HG03575 (cell line): ENCODE data around the gene SUPT4H1.
"Not testable (repeated sequence)": the region's sequence is repeated elsewhere in the genome, so short reads cannot be mapped to it uniquely, and the experiment has no call there.

Experiments used
- ATAC-seq: cut with Tn5 transposase; IDR thresholded peaks from one replicate; pipeline ENCODE4 v1.9.1; 2021; ENCODE audit not compliant: unreplicated experiment, insufficient number of reproducible peaks, low FRiP score; ENCODE audit errors: extremely low read depth

Gene SUPT4H1

DNA sequence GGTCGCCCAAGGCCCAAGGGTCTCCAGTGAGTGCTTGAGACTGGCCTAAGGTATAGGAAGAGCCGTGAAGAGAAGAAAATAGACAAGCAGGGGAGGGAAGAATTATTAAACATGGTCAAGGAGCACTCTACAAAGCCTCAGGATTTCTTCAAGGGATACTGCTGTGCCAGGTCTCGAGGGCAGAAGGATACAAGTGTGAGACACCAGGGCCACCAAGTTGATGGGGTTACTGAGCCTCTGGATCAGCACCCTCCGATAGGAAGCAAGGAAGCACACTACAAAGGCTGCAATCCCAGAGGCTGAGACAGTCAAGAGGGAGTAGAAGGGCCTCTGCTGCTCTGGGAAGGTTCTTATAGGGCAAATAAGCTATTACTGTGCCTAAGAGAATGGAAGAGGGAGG, 6.5 kb downstream of the SUPT4H1 start:
- ATAC-seq, result no peak

DNA sequence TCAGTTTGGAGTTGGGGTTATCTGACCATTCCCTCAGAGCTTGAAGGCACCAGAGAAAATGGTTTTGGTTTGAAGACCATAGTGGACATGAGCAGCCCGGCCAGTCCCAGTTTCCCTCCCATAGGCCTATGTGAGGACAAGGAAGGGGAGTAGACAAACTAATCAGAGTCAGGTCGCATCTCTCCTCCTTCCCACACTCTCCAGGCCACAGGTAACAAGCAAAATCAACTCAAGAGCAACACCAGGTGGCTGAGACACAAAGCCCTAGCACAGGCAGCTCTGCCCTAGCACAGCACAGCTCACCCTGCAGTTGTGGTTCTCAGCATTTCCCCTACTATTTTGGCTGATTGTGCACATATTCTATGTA, 7.2 kb downstream of the SUPT4H1 start:
- no peak for ATAC-seq

DNA sequence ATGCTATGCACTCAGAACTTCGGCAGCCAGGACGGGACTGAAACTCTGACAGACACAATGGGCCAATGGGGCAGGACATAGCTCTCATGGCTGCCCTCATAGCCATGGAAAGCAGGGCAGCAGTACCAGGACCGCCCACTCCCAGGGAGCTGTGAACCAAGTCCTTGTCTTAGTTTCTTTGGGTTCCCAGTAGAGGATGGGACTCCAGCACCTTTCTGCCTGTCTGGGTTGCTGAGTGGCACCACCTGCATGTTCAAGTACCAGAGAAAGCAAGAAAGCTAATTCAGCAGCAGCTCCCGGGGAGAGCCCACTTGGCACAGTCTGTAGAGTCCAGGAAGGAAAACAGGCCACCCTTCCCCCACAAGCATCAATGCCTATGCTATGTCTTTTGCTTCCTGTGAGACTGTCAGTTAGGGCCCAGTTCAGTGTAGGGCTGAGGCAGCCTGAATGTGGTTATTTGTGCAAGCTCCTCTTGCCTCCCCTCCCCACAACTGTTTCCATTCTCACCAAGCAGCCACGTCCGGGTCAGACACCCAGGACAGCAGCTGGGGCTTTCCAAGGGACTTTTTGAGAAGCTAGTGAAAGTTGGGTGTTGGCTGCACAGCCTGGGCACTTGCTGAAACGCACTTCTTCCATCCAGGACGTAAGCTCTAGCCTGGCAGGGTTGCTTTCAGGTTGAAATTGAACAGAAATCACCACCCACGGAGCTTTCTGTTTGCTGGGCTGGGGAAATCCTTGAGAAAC, 7.8 kb downstream of the SUPT4H1 start:
- ATAC-seq, result peak; percentile 66

DNA sequence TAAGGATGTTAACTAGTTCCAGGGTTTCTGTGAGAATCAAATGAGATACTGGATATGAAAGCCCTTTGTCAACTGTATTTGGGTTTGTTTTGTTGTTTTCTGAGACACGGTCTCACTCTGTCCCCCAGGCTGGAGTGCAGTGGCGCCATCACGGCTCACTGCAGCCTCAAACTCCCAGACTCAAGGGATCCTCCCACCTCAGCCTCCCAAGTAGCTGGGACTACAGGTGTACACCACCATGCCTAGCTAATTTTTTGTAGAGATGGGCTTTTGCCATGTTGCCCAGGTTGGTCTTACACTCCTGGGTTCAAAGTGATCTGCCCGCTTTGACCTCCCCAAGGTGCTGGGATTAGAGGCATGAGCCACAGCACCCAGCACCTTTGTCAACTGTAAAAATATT, 8.9 kb downstream of the SUPT4H1 start:
- no peak for ATAC-seq

DNA sequence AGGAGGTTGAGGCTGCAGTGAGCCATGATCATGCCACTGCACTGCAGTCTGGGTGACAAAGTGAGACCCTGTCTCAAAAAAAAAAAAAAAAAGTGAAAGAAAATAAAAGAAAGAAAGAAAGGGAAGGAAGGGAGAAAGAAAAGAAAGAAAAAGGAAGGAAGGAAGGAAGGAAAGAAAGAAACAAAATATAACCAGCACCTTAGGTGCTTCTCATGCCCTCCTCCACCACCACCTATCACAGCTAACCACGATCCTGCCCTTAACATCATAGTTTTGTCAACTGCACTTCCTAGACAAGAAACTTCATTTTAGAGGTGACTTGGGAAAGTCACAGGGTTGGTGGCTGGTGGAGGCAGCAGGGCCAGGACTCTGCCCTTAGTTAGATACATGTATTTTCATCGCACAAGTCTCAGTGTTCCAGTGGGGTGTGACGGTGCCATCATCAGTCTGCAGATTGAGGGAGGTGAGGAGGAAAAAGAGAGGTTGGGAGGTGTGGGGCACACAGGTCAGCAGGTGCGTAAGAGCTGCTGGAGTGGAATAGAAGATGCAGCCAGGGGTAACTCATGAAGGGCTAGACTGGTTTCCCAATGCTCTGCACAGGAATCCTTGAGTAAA, 10.0 kb downstream of the SUPT4H1 start:
- ATAC-seq, result no peak

DNA sequence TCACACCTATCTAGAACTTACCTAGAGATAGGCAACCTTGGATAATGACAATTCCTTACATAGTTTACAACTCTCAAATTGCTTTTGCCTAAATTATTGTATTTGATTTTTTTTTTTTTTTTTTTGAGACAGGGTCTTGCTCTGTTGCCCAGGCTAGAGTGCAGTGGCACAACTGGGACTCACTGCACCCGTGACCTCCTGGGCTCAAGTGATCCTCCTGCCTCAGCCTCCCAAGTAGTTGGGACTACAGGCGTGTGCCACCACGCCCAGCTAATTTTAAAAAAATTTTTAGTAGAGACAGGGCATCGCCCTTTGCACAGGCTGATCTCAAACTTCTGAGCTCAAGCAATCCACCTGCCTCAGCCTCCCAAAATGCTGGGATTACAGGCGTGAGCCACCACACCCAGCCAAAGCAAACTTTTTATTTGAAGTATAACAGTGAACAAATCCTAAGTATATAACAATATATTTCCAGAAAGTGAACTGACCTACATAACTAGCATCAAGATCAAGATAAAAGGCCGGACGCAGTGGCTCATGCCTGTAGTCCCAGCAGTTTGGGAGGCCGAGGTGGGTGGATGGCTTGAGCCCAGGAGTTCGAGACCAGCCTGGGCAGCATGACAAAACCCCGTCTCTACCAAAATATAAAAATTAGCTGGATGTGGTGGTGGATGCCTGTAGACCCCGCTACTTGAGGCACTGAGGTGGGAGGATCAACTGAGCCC, 10.7 kb downstream of the SUPT4H1 start:
- not testable (repeated sequence) for ATAC-seq

DNA sequence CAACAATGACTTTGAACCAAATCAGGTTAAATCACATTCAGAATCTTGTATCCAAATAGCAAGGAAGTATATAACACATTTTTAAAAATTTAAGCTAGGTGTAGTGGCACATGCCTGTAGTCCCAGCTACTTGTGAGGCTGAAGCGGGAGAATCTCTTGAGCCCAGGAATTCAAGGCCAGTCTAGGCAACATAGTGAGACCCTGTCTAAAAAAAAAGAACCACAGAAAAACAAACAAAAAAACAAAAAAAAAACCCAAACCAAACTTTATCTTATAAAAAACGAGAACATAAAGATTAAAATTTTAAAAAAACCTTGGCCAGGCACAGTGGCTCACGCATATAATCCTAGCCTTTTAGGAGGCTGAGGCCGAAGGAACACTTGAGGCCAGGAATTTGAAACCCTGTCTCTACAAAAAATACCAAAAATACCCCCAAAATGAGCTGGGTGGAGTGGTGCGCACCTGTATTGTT, 11.6 kb downstream of the SUPT4H1 start:
- no peak for ATAC-seq

DNA sequence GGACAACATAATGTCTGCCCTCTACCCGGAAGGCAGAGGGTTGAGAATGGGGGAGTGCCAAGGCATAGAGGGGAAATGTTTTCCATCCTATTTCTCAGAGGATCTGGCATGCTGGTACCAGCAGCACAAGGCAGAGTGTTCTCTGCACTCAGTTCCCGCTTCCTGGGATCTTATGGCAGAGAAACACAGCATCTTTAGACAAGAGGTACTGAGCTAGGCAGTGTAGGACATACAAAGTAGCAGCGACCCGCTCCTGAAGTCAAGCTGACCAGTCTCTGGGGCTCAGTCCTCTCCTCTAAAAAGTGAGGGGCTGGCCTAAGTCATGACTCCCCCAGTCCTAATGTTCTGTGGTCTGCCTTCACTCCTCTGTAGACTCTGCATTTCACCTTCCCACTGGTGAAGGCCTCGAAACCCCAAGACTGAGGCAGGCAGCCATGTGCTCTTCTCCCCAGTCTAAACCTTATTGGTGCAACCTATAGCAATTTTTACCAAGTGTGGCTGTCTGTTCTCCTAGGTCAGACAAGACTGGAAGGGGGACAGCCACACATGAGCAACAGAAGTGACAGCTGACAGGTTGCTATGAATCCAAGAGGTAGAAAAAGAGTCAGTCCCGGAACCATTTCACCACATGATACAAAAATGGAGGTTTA, 12.1 kb downstream of the SUPT4H1 start:
- no peak for ATAC-seq

DNA sequence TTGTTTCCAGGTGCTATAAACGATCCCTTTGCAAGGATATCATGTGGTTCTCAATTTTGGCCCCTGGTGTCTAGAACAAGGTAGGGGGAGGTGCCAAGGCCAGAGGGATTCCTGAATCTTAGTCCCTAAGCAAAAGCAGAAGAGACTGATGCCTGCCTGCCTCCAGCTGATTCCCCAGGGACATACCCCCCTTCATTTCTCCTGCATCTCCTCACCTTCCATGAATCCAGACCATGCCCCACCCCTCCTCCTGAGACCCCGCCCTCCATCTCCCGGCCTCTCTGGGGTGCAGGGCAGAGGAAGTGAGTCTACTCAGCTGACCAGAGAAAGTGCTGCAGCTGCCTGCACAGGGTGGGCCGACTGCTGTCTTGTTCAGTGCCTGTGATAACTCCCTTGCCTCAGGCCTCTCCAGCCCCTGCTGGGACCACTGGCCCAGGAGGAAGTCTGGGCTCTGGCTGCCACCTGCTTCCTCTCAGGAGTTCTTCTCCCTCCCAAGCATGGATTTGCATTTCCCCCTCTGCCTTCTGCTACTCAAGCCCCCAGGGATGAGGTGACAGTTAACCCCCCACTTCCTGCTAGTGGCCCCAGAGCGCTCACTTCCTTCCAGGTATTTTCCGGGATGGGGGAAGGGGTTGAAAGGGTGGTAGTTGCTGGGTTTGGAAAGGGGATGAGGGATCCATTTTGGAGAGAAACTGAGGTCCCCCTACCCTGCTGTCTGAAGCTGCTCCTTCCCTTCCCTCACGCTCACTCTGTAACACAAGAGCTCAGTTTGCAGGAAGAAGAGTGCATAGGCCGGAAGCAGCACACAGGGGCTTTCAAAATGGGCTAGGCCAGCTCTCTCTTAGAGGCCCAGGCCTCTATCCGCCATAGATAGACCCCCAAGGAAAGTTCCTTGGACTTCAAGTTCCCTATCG, 12.9 kb downstream of the SUPT4H1 start:
- no peak for ATAC-seq

DNA sequence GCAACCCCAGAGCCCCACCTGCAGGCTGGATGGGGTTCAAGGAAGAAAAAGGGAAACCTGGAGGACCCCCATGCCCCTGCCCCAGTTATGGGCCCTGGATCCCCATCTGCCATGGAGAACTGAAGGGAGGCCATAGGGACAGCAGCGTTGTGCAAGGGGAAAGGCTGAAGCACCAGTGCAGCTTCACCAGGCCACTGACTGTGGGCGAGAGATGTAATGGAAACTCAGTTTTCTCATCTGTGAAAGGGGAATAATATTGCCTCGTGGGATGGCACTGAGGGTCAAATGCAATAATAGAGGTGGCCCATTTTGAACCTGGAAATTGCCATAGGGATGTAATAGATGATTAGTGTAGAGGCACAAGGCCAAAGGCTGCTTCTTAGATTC, 13.6 kb downstream of the SUPT4H1 start:
- no peak for ATAC-seq

DNA sequence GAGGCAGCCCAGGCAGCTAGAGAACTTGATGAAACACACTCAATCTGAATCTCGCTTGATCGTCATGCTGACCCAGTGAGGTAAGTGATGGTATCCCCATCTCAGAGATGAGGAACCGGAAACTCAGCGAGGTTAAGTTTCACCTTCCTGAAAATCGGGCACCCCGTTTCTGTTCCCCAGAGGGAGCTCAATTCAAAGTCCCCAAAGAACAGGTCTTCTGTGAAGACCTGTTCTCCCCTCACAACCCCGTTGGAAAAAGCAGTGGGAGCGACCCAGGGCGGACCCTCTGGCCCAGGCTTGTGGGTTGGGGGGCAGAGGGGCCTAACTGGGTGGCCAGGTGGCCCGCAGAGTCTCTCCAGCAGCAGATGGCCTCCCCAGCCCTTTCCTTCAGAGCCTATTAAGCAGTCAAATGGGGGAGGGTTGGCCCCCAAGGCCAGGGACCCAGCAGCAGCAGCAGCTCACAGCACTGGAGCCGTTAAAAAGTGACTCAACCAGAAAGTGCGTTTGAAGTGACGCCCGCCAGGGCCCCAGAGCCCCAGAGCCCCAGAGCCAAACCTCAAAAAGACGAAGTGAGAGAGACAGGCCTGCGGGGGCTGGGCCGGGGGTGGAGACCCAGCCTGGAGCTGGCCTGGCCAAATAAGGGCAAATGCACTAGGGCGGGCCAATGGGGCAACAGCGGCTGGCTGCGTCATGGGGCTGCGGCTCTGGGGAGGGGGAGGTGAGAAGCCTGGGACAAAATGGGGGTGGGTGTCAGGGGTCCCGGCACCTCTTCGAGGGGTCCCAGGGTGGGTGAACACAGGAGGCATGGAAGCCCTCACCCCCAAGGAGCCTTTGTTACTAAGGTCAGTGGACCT, 14.2 kb downstream of the SUPT4H1 start:
- no peak for ATAC-seq

DNA sequence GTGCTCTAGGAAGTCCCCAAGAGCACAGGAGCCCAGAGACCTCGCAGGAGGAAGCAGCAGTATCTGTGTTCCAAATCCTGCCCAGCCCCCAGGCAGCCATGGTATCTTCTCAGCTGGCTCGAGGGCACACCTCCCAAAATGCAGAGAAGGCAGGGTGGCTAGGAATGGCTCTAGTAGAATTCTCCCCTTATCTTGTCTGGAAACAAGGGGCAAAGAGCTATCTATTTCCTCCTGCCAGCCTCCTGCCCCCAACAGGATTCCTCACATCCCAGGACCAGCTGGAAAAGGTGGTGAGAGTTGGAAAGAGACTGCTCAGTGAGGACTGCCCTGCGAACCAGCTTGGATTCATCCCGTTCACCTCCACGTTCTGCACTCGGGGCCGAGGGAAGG, 14.8 kb downstream of the SUPT4H1 start:
- no peak for ATAC-seq

DNA sequence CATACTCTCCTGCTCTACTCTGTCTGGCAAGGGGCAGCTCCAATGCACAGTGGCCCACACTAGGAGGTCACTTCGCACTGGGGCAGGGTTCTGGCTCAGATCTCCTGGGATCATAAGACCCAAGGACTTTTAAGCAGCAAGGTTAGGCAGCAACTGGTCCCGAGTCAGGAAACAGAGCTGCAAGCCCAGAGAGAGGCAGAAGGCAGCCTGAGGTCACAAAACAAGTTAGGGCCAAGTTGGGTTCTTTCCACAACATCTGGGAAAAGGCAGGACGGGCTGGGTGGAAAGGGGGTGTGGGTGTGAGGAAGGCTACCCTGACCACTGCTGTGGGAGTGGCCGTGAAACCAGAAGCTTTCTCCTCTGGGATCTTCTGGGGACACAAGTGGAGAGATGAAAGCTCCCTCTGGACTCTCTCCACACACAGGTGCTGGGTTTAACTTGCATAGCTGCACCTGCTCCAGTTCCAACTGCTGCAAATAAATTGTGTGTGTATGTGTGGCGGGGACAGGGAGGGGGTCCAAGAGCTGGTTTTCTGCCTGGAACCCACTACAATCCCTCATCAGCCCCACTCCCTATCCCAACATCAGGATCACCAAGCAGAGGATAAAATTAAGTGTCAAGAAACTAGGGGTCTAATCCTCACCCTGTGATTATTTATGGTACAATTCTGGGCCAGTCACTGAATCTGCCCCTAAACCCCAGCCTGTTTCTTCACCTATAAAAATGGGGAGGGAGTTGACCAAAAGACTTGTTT, 15.4 kb downstream of the SUPT4H1 start:
- no peak for ATAC-seq

DNA sequence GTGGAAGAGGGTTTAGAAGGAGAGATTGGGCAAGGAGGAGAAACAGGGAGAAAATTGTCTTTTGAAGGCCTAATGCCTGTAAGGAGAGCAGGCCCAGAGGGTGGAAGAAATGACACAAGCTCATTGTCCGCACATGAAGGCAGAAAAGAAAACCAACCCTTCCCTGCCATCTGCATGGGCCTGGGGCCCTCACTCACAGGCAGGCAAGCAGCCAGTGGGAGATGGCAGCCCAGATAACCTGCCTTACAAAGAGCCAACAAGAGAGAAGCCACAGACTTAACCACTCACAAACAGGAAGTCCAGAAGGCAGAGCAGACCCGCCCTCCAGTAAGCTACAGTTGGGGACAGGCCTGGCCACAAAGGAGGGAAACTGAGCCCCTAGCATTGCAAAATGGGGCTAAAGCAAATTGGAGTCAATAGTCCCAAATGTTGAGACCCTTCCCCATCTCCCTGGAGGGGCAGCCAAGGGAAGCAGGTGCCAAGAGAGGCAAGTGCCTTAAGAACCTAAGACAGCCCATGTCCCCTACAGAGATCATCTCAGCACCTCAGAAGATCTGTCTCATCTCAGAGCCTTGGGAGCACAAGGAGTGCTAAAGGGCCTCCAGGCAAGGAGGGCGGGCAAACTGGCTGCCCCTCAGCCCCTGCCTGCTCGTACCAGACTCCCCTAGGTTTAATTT, 16.1 kb downstream of the SUPT4H1 start:
- ATAC-seq, result no peak

DNA sequence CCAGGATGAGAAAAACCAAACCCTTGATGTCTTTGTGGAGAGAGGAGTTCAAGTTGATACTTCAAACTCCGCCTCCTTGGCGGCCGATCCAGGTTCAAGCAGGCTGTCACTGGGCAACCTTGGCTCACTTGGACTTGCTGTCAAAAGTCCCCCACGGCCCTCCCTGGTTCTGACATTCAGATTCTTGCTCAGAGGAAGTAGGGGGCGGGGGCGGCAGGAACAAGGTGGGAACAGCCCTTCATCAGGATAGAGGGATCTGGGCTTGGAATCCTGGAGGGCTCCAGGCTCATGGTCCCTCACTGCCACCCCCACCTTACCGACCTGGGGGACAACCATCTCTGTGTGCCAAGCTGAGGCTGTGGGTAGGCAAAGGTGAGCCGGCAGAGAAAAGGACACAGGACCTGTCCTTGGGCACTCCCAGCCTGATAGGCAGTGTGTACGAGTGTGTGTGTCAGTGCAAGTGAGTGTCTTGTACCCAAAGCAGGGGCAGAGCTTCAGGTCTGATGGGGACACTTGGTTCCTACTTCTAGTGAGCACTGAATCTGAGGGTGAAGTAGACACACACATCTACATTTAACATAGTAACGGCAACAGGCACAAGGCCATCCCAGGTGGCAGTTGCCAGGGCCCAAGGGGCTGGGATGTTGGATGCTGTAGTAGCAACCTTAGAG, 16.8 kb downstream of the SUPT4H1 start:
- ATAC-seq, result no peak

DNA sequence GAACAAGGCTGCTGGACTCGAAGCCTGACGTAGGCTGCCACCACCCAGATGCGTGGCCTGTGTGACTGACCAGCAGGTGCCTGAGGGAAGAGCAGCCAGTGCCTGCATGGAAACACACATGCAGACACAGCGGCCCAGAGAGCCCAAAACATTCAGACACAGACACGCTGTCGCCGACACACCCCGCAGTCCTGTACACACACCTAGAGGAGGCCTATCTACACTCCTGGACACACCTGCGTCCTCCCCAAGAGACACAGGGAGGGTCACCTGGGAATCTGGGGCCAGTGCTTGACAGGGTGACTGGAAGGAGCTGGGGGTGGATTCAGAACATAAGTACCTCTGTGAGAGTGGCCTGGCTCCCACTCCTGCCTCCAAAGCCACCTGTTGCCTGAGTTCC, 17.3 kb downstream of the SUPT4H1 start:
- ATAC-seq, result no peak
